ENCODE data around the gene KLHL8.

KLHL8 gene

DNA sequence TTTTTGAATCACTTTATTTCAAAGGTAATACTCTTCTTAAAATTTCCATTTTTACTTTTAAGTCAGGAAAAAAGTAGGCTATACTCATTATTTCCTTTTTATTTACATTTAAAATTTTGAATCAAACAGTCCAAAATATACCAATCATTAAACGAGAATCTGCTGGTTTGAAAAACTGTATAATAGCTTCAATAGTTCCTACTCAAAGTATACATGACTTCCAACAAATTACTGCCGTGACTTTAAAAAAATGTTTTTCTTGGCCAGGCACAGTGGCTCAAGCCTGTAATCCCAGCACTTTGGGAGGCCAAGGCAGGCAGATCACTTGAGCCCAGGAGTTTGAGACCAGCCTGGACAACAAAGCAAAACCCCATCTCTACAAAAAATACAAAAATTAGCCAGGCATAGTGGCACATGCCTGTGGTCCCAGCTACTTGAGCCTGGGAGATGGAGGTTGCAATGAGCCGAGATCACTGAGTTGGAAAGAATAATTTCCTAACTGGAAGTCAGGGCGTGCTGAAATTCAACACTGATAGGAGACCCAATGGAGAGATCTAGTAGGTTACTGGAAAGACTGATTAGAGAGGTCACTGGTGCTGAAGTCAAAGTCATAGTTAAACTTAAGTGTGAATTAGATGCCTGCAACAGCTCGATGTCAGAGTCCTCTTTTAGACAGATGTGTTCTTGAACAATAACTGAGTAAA, 9.0 kb downstream of the KLHL8 start:
- DNase-seq (ENCODE audit: low read depth, low spot score): no peak
- TF ChIP-seq, protein P1, sequence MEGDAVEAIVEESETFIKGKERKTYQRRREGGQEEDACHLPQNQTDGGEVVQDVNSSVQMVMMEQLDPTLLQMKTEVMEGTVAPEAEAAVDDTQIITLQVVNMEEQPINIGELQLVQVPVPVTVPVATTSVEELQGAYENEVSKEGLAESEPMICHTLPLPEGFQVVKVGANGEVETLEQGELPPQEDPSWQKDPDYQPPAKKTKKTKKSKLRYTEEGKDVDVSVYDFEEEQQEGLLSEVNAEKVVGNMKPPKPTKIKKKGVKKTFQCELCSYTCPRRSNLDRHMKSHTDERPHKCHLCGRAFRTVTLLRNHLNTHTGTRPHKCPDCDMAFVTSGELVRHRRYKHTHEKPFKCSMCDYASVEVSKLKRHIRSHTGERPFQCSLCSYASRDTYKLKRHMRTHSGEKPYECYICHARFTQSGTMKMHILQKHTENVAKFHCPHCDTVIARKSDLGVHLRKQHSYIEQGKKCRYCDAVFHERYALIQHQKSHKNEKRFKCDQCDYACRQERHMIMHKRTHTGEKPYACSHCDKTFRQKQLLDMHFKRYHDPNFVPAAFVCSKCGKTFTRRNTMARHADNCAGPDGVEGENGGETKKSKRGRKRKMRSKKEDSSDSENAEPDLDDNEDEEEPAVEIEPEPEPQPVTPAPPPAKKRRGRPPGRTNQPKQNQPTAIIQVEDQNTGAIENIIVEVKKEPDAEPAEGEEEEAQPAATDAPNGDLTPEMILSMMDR (IDR thresholded peaks at IDR 0.05; ENCODE audit: insufficient read depth, low read length, missing control alignments): no peak
- ChIA-PET CTCF (interaction anchor here (2.0 to 2.4 kb wide), 2 partner anchors 8 to 60 kb away, joined by 5 to 8 read pairs; partner anchors contain the start of gene KLHL8), POLR2A (no interaction called here)
- no peak overlapping the region for H3K4me3 ChIP-seq (ENCODE audit: low read depth, low read length)

DNA sequence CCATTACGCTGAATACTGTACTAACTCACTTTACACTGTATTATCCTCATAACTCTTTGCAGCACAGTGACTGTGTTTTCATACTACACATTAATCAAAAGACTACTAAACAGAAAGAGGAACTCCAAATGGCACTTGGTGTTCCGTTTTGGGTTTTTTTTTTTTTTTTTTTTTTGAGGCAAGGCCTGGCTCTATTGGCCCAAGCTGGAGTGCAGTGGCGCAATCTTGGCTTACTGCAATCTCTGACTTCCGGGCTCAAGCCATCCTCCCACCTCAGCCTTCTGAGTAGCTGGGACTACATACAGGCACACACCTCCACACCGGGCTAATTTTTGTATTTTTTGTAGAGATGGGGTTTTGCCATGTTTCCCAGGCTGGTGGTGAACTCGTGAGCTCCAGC, 10.7 kb downstream of the KLHL8 start:
- DNase-seq (ENCODE audit: low read depth, low spot score): no peak
- H3K4me3 ChIP-seq (ENCODE audit: low read depth, low read length): no peak overlapping the region
- POLR2A ChIA-PET: no interaction called here
- CTCF ChIA-PET: interaction anchor here (2.4 kb wide), 1 partner anchor 10 kb away, joined by 8 read pairs; the partner anchor contains the start of gene KLHL8
- TF ChIP-seq, protein P1 (IDR thresholded peaks at IDR 0.05; ENCODE audit: insufficient read depth, low read length, missing control alignments): no peak

DNA sequence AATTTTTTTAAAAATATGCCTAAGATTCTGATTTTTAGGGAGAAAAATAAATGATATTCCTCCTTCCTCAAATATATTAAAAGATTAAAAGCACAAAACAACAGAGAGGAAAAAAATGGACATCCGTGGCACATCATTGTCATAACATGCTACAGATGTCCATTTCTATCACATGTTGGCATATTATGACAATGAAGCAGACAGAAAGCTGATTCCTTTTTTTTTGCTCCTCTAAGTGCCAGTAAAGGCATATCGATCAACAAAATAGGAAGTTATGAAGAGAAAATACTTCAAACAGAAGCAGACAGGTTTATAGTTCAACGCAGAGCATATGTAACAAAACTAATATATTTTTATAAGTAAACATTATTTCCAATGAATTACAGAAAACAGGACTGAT, 11.2 kb downstream of the KLHL8 start:
- TF ChIP-seq, protein P1 (IDR thresholded peaks at IDR 0.05; ENCODE audit: insufficient read depth, low read length, missing control alignments): no peak
- H3K4me3 ChIP-seq (ENCODE audit: low read depth, low read length): no peak overlapping the region
- no peak for DNase-seq (ENCODE audit: low read depth, low spot score)
- ChIA-PET CTCF (interaction anchor here (2.4 kb wide), 1 partner anchor 10 kb away, joined by 8 read pairs; the partner anchor contains the start of gene KLHL8), POLR2A (no interaction called here)

DNA sequence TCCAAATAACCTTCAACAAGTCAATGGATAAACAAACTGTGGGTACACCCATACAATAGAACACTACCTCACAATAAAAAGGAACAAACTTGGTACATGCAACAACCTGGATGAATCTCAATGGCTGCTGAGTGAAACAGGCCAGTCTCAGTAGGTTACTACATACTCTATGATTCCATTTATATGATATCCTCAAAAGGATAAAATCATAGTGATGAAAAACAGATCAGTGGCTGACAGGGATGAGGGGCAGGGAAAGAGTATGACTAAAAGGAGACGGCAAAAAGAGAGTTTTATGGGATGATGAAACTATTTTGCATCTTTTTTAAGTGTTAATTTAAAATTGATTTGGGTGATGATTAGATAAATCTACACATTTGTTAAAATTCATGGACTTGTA, 15.9 kb downstream of the KLHL8 start:
- TF ChIP-seq, protein P1 (IDR thresholded peaks at IDR 0.05; ENCODE audit: insufficient read depth, low read length, missing control alignments): no peak
- DNase-seq (ENCODE audit: low read depth, low spot score): no peak
- CTCF ChIA-PET: interaction anchor here (1.2 kb wide), 1 partner anchor 15 kb away, joined by 3 read pairs; no protein-coding TSS in a partner anchor
- H3K4me3 ChIP-seq (ENCODE audit: low read depth, low read length): no peak overlapping the region
- POLR2A ChIA-PET: no interaction called here

DNA sequence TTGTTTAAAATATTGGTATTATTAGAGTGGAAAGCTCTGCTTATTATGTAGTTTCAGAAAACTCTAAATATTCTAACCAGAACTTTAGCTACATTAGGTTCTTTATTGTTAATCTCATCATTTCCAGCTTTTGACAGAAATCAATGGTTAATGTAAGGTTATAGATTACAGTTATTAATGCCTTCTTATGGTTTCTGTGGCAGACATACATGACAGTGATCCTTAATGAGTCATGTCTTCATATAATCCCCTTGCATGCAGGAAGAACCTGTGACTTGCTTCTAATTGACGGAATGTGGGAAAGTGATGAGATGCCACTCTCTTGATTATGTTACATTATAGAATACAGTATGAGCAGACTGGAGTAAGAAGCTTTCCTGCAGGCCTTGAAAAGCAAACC, 23.5 kb downstream of the KLHL8 start:
- TF ChIP-seq, protein P1 (IDR thresholded peaks at IDR 0.05; ENCODE audit: insufficient read depth, low read length, missing control alignments): no peak
- no peak overlapping the region for H3K4me3 ChIP-seq (ENCODE audit: low read depth, low read length)
- no peak for DNase-seq (ENCODE audit: low read depth, low spot score)
- ChIA-PET CTCF (interaction anchor here (1.2 kb wide), 1 partner anchor 38 kb away, joined by 3 read pairs; no protein-coding TSS in a partner anchor), POLR2A (no interaction called here)

DNA sequence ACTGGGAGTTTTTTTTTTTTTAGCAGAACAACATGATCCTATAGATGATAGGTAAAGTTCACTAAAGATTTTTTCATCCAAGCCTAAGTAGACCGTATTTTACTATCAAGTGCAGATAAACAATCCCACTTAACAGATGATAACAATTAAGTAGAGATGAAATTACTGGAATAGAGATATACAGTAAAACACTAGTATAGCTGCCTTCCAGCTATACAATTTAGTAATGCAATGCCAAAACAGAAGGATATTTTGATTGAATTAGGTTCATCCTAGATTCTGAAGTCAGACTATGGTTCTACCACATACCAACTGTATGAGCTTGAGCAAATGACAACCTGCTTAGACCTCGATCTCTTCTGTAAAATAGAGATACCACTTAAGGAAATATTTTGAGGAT, 24.3 kb downstream of the KLHL8 start:
- ChIA-PET POLR2A (no interaction called here), CTCF (no interaction called here)
- no peak for DNase-seq (ENCODE audit: low read depth, low spot score)
- TF ChIP-seq, protein P1 (IDR thresholded peaks at IDR 0.05; ENCODE audit: insufficient read depth, low read length, missing control alignments): no peak
- H3K4me3 ChIP-seq (ENCODE audit: low read depth, low read length): no peak overlapping the region
